ENCODE results near the gene CHFR.
"Not testable (repeated sequence)": the region's sequence is repeated elsewhere in the genome, so short reads cannot be mapped to it uniquely, and the experiment has no call there.

The CHFR gene

GRCh38 chr12:132922676-132923075, 35.3 kb upstream of the CHFR start:
- H3K4me3 ChIP-seq (ENCODE audit: low read length): no peak overlapping the region
- no peak for DNase-seq (ENCODE audit: low read depth)
- no peak for TF ChIP-seq CTCF (conservative IDR thresholded peaks at IDR 0.05; ENCODE audit: low read length)

DNA sequence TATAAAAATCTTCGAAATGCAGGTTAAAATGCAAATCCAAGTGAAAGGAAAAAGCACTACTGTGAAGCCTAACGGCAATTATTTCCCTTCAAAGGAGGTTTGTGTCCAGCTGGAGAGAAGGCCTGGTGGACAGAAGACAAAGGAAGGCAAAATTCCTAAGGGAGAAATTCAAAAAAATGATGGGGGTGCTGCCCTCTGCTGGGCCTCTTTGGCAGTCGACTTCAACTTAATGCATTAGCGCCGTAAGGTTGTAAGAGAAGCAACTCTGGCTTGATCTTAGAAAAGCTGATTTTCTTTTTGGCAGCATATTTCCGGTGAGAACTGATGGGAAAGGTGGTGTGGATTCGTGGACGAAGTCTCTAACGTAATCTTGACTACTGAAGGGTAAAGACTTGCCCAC, 34.3 kb upstream of the CHFR start:
- no peak overlapping the region for H3K4me3 ChIP-seq (ENCODE audit: low read length)
- no peak for DNase-seq (ENCODE audit: low read depth)
- no peak for TF ChIP-seq CTCF (conservative IDR thresholded peaks at IDR 0.05; ENCODE audit: low read length)

DNA sequence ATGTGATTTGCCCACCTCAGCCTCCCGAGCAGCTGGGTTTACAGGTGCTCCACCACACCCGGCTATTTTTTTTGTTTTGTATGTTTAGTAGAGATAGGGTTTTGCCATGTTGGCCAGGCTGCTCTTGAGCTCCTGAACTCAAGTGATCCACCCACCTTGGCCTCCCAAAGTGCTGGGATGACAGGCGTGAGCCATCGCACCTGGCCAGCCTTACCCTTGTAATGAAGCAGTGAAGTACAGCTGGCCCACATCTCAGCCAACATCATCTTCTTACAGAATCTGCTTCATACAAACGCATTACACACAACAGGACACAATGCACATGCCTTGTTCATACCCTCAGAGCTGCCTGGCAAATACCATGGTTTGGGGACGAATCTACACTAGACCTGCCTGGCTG, 31.3 kb upstream of the CHFR start:
- H3K4me3 ChIP-seq (ENCODE audit: low read length): no peak overlapping the region
- DNase-seq (ENCODE audit: low read depth): no peak
- no peak for TF ChIP-seq CTCF (conservative IDR thresholded peaks at IDR 0.05; ENCODE audit: low read length)

- peak overlapping the region; percentile 75 for H3K4me3 ChIP-seq (ENCODE audit: low read length)
- no peak for DNase-seq (ENCODE audit: low read depth)
- TF ChIP-seq CTCF (conservative IDR thresholded peaks at IDR 0.05; ENCODE audit: low read length): no peak
Measured at GRCh38 chr12:132909030-132909368, 21.6 kb upstream of the CHFR start.

DNA sequence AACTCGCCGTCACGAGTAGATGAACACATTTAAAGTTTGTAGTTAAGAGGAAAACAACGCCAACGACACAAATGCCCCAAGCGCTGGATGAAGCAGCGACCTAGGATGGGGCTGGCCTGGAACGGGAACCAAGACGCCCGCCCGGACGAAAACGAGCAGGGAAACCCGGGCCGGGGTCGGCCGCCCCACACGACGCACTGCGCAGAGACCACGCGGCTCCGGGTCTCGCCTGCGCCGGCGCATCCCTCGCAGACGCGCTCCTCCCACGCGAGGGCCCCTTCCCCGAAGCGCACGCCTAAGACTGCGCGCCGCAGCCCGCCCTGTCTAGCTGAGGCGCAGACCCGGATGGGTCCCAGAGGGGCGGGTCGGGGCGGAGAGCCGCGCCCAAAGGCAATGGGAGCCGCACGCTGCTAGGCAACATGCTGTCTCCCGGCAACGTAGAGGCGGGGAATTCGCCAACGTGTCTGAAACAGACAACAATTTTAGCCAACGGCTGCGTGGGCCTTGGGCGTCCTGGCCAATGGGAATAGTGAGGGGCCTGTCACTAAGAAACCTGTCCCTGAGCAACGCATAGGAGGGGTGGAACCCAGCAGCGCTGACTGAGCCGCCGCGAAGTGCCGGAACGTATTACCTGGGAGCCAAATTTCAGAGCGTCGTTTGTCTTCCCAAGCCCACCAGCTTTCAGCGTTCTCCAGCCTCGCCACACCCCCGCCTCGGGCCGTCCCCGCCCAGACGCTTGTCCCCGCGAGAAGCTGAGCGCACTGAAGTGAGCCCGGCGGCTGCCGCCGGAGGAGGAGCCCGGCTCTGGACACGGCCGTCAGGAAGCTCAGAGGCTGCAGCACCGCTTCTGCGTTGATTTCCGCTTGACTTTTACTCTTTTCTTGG, 21.0 kb upstream of the CHFR start:
- TF ChIP-seq CTCF (conservative IDR thresholded peaks at IDR 0.05; ENCODE audit: low read length): no peak
- DNase-seq (ENCODE audit: low read depth): peak; percentile 95
- peak overlapping the region; percentile 75 for H3K4me3 ChIP-seq (ENCODE audit: low read length)

- not testable (repeated sequence) for DNase-seq (ENCODE audit: low read depth)
- peak overlapping the region; percentile 75 for H3K4me3 ChIP-seq (ENCODE audit: low read length)
Measured at GRCh38 chr12:132907789-132908144, 20.4 kb upstream of the CHFR start.

- no peak overlapping the region for H3K4me3 ChIP-seq (ENCODE audit: low read length)
- no peak for TF ChIP-seq CTCF (conservative IDR thresholded peaks at IDR 0.05; ENCODE audit: low read length)
- DNase-seq (ENCODE audit: low read depth): no peak
Measured at GRCh38 chr12:132907216-132907615, 19.8 kb upstream of the CHFR start.

Measured in AG10803 (cell line).